Daoy (cell line): ENCODE data around the gene TMEM39A. TPM values are rescaled to one million over a fixed set of nuclear protein-coding genes. Genes with fewer than 3 reads are reported as not detected.
A peak's percentile ranks its signal among the peaks of the same experiment; 100 is the strongest.

Experiments
- DNase-seq: peaks from one replicate; pipeline ENCODE4 v3.0.0-alpha.2; 2015; ENCODE audit warnings: low read depth
- total RNA-seq: library from RNA; depleted of rRNA; stranded (reverse); fragments of >200 nt; shearing (Covaris generic); gene quantifications from 2 replicates; pipeline ENCODE4 v1.2.3, GENCODE V29; 2014; rRNA removed

Gene TMEM39A
- total RNA-seq: 42.6 and 72.5 TPM in 2 replicates

GRCh38 chr3:119463171-119464169 is at the start of gene TMEM39A:
TMEM39A (minus strand) TSS chr3:119463615; CDS start chr3:119462074, 1,541 bp downstream.
- peak; percentile 100 for DNase-seq

- DNase-seq: no peak
These were observed 47.3 kb upstream of the TMEM39A start for GRCh38 chr3:119510690-119511089.

- DNase-seq: no peak
These were observed 44.9 kb upstream of the TMEM39A start for GRCh38 chr3:119508172-119508845.

GRCh38 chr3:119507404-119507803 is 44.0 kb upstream of the TMEM39A start:
- no peak for DNase-seq

- DNase-seq: no peak
These were observed 43.2 kb upstream of the TMEM39A start for GRCh38 chr3:119506631-119507030.

- DNase-seq: no peak
These were observed 37.5 kb upstream of the TMEM39A start for GRCh38 chr3:119500901-119501300.

- DNase-seq: no peak
These were observed 36.9 kb upstream of the TMEM39A start for GRCh38 chr3:119500265-119500664.

- peak; percentile 98 for DNase-seq
These were observed 35.0 kb upstream of the TMEM39A start, which contains the start of gene TIMMDC1 for GRCh38 chr3:119498186-119499011. TIMMDC1 (plus strand) TSS chr3:119498547; CDS start chr3:119498734, 187 bp downstream.

GRCh38 chr3:119497820-119498185 is 34.4 kb upstream of the TMEM39A start:
- peak; percentile 27 for DNase-seq

- no peak for DNase-seq
These were observed 31.2 kb upstream of the TMEM39A start for GRCh38 chr3:119494597-119494996.

- no peak for DNase-seq
These were observed 29.4 kb upstream of the TMEM39A start for GRCh38 chr3:119492810-119493209.

GRCh38 chr3:119492128-119492527 is 28.7 kb upstream of the TMEM39A start:
- DNase-seq: no peak

- no peak for DNase-seq
These were observed 26.7 kb upstream of the TMEM39A start for GRCh38 chr3:119490153-119490552.

- DNase-seq: no peak
These were observed 22.1 kb upstream of the TMEM39A start for GRCh38 chr3:119485563-119485962.

- DNase-seq: no peak
These were observed 19.7 kb upstream of the TMEM39A start for GRCh38 chr3:119483101-119483500.

- no peak for DNase-seq
These were observed 17.7 kb upstream of the TMEM39A start for GRCh38 chr3:119481079-119481478.

- no peak for DNase-seq
These were observed 7.5 kb upstream of the TMEM39A start for GRCh38 chr3:119470866-119471265.

- peak; percentile 4 for DNase-seq
These were observed 6.2 kb upstream of the TMEM39A start for GRCh38 chr3:119469418-119470189.

- DNase-seq: no peak
These were observed 4.6 kb upstream of the TMEM39A start for GRCh38 chr3:119468041-119468440.

- DNase-seq: no peak
These were observed 6.2 kb downstream of the TMEM39A start for GRCh38 chr3:119457246-119457645.

- DNase-seq: no peak
These were observed 6.9 kb downstream of the TMEM39A start for GRCh38 chr3:119456469-119456868.
